ENCODE data around the gene DPF3.

DPF3 gene

DNA sequence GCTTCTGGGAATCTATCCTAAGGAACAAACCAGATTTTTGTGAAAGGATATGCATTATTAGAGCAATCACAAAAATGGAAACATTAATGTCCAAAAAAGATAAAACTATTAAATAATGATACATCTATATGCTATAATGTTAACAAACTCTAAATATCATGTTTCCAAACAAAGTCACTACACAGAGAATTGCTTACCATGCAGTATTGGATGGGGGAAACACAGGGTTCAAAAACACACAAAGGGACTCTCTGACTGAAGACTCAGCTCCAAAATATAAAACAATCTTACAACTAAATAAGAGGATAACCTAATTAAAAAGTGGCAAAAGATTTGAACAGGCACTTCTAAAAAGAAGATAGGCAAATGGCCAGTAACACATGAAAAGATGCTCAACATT is 304.2 kb downstream of the DPF3 start:
- FAIRE-seq = no peak

DNA sequence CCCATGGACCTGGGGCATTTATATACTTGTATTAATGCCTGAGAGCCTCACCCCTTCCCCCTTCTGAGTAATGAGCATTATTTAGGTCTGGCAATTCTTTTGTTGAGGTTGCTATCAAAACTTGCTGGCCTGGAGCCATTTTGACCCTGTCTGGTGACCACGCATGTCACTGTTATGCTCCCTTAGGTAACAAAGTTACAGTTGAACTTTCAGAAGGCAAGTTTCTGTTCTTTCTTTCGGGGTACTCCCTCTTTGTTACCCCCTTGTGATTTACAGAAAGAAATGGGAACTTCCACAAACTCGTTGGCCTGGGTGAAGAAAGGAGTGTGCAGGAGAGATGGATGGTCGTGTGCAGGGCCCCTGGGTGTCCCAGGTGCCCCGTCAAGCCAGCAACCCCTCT is 305.4 kb downstream of the DPF3 start:
- FAIRE-seq = no peak

DNA sequence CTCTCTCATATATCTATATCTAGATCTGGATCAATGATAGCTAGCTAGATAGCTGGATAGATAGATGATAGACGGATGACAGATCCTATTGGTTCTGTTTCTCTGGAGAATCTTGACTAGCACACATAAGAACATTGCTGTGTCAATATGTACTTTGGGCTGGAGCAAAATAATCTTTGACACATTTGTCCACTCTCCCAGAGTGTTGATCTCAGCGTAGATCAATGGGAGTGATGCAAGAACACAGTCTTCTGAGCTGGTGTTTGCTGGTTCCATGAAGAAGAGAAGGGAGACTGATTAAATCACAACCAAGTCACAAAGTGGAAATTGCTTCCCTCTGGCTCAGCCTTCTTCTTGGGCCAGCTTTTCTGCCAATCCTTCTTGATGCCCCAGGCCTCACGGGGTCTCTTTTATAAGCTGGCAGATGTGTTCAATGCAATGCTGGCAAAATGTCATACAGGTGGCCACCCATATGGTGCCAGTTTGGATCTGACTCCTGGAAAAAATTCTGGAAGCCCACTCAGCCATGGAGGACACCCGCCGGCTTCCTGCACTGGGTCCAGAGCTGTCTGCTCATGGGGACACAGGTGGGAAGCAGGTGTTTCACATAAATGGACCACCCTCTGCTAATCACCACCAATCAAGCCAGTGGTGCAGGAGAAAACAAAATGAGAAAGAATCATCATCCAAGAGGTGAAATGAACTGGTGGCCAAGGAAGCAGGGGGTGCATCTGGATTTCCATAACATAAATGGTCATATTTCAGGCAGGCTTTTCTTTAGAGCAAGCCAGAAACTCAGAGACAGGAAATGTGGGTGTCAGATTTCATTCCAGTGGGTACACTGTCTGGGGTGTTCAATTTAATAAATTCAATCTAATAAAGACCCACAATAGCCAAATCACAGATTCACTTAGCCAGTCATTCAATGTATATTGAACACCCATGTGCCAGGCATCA is 310.3 kb downstream of the DPF3 start:
- FAIRE-seq = no peak

DNA sequence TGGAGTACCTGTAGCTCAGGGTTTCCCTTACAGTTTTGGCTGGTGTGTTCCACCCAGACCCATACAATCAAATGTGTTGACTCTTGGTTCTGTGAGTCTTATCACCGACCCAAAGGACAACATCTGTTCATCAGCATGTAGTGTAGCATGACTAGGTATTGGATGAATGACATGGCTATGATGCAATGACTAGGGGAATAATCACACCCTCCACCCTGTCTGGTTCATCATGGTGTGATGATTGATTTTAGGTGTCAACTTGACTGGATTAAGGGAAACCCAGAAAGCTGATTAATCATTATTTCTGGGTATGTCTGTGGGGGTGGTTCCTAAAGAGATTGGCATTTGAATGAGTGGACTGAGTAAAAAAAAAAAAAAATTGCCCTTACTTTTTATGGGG is 311.3 kb downstream of the DPF3 start:
- no peak for FAIRE-seq

DNA sequence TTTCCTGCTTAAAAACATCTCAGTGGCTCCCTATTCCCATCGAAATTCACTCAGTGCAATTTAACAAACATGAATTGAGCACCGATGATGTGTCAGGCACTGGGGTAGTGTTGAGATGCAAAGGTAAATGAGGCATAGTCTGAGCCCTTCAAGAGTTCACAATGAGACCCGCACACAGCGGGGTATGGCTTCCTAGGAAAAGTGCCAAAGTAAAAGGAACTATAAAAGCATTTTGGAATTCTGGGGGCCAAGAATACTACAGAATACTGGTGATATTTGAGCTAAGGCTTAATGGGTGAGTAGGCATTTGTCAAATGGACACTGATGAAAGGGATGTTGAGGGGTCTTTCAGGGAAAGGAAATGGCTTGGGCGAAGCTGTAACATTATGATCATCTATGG is 315.4 kb downstream of the DPF3 start:
- FAIRE-seq = no peak

DNA sequence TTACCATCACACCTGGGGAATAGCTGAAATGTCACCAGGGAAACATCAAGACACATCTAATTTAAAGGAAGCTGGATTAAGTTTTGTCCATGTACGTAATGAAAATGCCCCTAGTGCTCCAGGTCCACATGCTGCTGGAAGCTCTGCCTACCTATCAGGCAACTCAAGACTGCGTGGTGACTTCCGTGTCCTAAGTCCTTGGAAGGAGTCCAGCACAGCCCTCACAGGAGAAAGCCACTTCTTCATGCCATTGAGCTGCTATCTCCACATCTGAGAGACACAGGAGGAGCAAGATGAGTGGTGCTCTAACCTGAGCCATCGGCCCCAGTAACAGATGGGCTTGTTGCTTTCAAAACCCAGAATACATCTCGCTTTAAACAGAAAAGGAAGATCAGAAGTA is 316.4 kb downstream of the DPF3 start:
- no peak for FAIRE-seq

DNA sequence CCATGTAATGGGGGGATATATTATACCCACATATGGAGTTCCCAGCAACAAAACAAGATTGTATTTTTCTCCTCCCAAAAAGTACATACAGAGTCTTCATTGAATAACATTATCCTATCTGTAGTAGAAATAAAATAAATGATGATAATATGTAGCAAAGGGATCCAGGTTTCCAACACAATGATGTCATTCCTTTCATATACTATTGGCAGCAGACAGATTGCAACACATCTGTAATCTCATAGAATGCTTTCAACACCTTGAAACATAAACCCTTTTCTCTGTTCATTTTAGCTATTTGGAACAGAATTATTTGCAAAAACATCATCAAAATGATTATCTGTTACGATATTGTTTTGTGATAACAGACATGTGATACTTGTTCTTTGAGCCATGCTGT is 317.6 kb downstream of the DPF3 start:
- no peak for FAIRE-seq

DNA sequence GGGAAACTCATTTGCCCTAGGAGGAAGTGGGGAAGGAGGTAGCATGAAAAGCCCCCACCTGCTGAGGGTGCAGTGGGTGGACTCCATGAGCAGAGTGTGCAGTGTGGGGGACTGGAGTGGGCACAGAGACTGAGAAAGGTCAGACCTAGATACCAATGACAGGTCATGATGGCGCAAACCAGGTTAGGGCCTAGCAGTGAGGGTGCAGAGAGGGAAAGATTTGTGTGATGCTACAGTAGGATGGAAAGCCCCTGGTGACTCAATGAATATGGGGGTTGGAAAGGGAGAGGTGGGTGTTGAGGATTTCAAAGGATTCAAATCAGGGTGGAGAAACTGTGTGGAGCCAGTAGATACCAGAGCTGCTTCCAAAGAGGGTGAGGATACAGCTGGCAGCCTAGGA is 319.2 kb downstream of the DPF3 start:
- no peak for FAIRE-seq

DNA sequence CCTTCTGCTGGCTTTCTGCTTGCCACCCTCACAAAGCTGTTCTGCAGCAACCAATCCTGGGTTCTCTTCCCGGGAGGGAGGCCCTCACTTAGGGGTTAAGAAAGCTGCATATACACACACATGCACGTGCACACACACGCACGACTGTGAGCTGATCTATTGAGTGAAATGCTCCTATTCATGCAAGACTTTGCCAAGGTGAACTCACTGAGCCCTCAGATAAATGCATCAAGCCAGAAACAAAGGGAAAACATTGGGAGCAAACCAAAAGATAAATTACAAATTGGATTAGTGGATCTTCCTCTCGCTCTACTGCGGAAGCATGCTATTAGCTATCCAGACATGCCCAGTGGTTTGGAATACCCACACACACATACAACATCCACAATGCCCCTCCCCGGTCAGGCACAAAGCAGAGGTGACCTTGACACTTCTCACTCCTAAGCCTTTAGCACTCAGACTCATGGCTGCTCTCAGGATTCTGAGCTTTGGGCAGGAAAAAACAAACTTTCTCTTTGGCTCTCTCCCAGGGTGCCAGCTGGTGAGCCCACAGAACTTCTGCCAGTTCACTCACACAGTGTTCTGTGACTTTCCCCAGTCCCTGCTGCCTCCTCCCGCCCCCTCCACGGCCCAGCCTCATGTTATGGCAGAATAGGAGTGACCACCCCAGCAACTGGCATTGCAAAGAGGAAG is 320.0 kb downstream of the DPF3 start:
- FAIRE-seq = no peak

Data from endometrium (tissue), 2 donors.